Activated CD8-positive, alpha-beta memory T cell treated with anti-CD3 and anti-CD28 coated beads for 48 hours (primary cell): Measurements from ENCODE around the gene IL10RA.

Source experiments
- DNase-seq, 3 experiments: peaks; one replicate each; pipeline ENCODE4 v3.0.0-alpha.2; 2020; ENCODE audit warnings: low read depth in 2 of 3, low spot score in 2 of 3

The IL10RA gene

DNA sequence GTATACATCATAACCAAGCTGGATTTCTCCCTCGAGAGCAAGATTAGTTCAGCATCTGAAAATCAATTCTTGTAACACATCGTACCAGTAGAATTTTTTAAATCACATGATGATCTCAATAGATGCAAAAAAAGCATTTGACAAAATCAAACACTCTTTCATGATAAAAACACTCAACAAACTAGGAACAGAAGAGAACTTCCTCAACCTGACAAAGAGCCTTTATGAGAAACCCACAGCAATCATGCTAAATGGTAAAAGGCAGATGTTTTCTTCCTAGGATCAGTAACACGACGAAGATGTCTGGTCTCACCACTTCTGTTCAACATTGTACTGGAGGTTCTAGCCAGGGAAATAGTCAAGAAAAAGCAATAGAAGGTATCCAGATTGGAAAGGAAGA lies 56.6 kb downstream of the IL10RA start:
- DNase-seq, result no peak

DNA sequence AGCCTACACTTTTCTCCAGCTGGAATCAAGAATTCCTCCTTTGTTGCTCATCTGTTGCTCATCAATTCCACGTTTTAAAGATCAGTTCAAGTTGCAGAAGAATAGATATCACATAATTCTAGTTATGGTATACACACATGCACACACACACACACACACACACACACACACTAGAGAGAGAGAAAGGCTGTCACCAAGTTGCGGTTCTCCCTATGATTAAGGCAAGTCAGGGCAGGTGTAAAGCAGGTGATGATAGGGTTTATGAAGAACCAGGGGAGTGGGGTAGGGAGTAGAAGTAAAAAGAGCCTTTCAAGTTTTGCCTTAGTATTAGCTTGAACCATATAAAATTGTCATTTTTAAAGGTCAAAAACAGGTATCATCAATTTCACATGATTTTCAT lies 59.0 kb downstream of the IL10RA start:
- DNase-seq, result no peak

DNA sequence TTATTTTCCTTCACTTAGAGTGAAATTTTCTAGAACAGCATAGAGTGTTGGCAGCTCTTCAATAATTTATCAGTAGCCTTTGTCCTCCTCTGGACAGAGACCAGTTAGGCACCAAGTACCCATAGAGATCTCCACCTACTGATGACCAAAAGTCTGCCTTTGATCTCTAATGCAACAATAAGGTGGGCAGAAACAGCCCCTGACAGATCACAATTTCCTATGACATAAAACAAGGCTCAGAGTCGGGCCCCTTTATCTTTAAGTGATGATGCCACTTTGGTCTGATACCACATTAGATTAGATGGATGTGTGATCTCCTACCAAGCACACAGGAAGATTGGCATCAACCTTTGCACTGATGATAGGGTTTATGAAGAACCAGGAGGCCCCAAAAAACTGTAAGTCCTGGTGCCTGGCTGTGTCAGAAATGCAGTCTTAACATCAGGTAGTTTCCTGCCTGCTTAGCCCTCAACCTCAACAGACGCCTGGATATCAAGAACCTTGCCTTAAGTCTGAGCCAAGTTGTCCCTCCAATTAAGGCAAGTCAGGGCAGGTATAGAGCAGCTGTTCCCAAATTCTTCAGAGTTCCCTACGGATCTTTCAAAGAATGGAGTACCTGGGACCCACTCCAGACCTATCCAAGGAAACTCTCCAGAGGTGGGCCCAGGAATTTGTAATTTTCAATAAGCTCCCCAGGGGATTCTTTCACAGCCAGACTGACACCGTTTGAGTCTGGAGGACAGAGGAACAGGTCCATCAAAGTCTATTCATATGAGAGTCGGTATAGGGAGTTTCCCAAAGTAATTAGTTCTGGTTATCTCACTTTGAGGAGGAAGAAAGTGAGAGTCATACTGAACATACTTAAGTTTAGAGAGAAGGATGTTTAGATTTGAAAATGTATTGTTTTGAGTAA lies 60.1 kb downstream of the IL10RA start:
- DNase-seq, result no peak

DNA sequence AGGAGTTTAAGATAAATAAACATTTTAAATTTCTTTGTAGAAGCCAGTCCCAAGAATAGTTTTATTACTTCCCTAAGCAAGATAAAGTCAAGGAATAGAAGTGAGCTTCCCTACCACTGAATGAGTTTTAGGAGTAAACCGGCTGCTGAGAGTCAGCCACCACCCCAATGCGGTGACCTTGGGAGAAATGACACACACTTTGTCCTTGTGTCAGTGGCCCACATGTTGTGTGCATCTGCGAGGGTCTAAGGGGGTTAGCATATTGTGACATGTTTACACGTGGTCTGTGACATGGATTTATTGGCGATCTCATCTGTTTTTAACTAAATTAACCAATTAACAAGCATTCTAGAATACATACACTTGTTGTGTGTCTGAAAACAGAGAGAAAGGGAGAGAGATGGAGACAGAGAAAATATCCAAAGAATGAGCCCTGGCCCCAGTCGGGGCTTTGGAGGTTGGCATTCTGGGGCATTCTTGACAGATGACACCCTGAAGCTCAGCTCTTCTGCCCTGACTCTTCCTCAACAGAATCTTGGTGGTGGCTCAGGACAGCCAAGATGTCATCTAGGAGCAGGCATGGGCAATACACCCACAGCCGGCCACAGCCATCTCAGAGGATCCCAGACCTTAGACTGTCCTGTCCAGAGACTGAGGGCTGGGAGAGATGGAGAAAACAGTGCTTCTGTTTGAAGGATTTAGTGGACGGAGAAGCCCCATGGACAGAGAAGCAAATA lies 60.9 kb downstream of the IL10RA start:
- DNase-seq, result no peak

DNA sequence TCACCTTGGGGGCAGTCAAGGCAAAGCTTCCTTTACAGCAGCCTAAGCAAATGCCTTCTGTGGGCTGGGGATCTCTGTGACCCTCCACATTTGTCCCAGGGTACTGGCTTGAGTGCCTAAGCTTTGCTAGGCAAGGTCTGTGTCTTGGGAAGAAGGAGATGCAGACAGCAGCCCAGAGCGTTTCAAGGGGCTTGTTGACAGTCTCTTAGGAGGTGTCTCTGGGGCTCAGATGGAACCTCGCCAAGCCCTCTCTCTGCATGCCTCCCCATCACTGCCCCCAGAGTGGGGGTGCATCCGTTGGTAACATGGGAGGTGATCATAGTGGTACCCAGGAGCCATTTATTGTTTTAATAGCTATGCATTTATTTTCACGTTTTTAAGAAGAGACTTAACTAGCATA lies 61.6 kb downstream of the IL10RA start:
- DNase-seq, result no peak

DNA sequence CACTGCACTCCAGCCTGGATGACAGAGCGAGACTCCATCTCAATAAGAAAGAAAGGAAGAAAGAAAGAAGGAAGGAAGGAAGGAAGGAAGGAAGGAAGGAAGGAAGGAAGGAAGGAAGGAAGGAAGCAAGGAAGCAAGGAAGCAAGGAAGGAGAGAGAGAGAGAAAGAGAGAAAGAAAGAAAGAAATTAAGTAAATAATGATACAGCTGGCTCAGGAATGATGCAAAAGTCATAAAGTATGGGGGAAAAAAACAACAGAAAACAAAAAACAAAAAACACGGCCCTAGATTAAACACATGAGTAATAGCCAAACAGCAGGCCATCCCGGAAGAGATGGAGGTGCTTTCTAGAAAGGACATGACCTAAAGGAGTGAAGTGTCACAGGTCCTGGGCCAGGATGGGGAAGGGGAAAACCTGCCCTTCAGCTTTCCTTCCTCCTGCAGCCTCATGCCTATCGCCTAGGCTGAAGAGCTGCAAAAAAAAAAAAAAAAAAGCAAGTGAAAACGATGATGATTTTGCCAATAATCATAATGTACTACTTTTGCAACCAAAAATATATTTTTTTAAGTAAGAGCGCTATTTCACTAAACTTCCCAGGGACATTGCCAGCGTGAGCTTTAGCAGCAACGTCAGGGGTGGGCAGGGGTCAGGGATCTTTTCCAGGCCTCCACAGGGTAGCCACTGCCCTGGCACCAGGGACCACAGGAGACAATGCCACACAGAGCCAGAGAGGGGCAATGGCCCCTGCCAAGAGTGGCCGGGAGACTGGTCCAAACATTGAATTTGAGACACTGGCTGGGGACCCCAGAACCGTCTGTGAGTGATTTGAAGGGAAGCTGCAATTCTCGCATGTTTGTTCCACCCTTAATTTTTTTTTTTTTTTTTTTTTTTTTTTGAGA lies 62.5 kb downstream of the IL10RA start:
- no peak for DNase-seq

DNA sequence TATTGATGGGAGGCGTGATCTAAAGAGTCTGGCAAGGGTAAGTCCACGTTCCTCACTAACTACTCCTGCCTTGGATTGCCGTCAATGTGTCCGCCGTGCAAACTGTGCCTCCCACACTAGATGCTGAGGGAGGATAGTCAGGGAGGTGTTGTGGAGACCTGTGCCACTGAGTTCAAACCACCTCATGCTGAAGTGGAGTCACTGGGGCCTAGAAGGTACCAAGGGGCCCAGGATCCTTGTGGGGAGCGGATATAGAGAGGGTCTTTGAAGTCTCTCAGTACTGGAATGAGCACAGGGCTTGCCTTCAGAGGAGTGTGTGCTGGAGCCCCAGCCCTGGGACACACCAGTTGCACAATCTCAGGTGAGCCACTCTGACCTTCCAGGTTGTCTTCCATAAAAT lies 63.6 kb downstream of the IL10RA start:
- no peak for DNase-seq

DNA sequence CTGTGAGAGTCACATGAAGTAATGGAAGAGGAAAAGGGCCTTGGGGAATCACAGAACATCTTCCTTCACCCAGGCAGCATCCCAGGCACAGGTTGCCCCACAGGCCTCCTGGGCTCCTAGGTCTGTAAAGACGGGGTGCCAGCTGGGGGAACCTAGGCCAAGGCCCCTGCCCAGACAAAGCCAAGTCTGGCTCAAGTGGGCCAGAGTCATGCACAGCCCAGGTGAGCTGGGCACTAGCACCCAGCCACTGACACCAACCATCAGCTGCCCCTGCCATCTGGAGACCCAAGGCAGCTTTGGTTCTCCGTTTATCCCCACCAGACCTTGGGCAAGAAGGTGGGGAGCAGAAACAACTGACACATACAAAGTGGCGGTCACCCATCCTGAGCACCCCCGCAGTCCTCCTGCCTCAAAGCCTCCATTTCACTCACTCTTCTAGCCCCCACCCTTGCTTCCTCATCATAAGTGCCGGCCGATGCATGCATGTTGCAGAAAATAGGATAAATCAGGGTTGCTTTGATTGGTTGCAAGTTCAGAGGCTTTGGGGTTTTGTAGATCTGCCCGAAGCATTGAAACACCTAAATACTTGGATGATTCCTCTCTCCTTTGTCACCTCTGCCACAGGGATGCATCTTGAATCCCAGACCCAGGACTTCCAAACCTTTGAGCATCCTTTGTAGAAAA lies 64.2 kb downstream of the IL10RA start:
- no peak for DNase-seq
